NCI-H345 treated with DMSO at 0.1 percent for 48 hours (cell line): ENCODE data around the gene MTHFD2L.
"Not testable (repeated sequence)": the region's sequence is repeated elsewhere in the genome, so short reads cannot be mapped to it uniquely, and the experiment has no call there.

Source experiments
- DNase-seq: peaks from one replicate; lab custom pipeline; 2025; ENCODE audit not compliant: unreplicated experiment; lab: John Stamatoyannopoulos, UW

MTHFD2L gene

GRCh38 chr4:74132188-74132587 is 25.7 kb upstream of the MTHFD2L start:
- not testable (repeated sequence) for DNase-seq

- no peak for DNase-seq
Observed at GRCh38 chr4:74132944-74133343, 25.0 kb upstream of the MTHFD2L start.

- DNase-seq = peak; percentile 36
Observed at GRCh38 chr4:74133786-74134499, 24.0 kb upstream of the MTHFD2L start.

- DNase-seq = no peak
Observed at GRCh38 chr4:74134500-74134852, 23.4 kb upstream of the MTHFD2L start.

GRCh38 chr4:74146581-74147129 is 11.3 kb upstream of the MTHFD2L start:
- no peak for DNase-seq

GRCh38 chr4:74148205-74148604 is 9.7 kb upstream of the MTHFD2L start:
- DNase-seq = no peak

- no peak for DNase-seq
Observed at GRCh38 chr4:74152836-74153235, 5.1 kb upstream of the MTHFD2L start.

- DNase-seq = no peak
Observed at GRCh38 chr4:74156521-74156920, 1.4 kb upstream of the MTHFD2L start.

- no peak for DNase-seq
Observed at GRCh38 chr4:74157154-74157553, 764 bp upstream of the MTHFD2L start.

- no peak for DNase-seq
Observed at GRCh38 chr4:74158466-74159142, 686 bp downstream of the MTHFD2L start.

GRCh38 chr4:74159143-74159709 is 1.3 kb downstream of the MTHFD2L start:
- DNase-seq = no peak

- no peak for DNase-seq
Observed at GRCh38 chr4:74161666-74162450, 3.9 kb downstream of the MTHFD2L start.

GRCh38 chr4:74166135-74166534 is 8.2 kb downstream of the MTHFD2L start:
- no peak for DNase-seq

GRCh38 chr4:74166818-74167217 is 8.9 kb downstream of the MTHFD2L start:
- no peak for DNase-seq

- DNase-seq = no peak
Observed at GRCh38 chr4:74167585-74167984, 9.7 kb downstream of the MTHFD2L start.

- DNase-seq = no peak
Observed at GRCh38 chr4:74168841-74169240, 10.9 kb downstream of the MTHFD2L start.

- DNase-seq = no peak
Observed at GRCh38 chr4:74173321-74173720, 15.4 kb downstream of the MTHFD2L start.

GRCh38 chr4:74174421-74174820 is 16.5 kb downstream of the MTHFD2L start:
- DNase-seq = no peak

GRCh38 chr4:74174941-74175340 is 17.0 kb downstream of the MTHFD2L start:
- no peak for DNase-seq

- DNase-seq = no peak
Observed at GRCh38 chr4:74175379-74175778, 17.5 kb downstream of the MTHFD2L start.

- no peak for DNase-seq
Observed at GRCh38 chr4:74178798-74179197, 20.9 kb downstream of the MTHFD2L start.
